ENCODE measurements around the gene SPATA13.

DNA sequence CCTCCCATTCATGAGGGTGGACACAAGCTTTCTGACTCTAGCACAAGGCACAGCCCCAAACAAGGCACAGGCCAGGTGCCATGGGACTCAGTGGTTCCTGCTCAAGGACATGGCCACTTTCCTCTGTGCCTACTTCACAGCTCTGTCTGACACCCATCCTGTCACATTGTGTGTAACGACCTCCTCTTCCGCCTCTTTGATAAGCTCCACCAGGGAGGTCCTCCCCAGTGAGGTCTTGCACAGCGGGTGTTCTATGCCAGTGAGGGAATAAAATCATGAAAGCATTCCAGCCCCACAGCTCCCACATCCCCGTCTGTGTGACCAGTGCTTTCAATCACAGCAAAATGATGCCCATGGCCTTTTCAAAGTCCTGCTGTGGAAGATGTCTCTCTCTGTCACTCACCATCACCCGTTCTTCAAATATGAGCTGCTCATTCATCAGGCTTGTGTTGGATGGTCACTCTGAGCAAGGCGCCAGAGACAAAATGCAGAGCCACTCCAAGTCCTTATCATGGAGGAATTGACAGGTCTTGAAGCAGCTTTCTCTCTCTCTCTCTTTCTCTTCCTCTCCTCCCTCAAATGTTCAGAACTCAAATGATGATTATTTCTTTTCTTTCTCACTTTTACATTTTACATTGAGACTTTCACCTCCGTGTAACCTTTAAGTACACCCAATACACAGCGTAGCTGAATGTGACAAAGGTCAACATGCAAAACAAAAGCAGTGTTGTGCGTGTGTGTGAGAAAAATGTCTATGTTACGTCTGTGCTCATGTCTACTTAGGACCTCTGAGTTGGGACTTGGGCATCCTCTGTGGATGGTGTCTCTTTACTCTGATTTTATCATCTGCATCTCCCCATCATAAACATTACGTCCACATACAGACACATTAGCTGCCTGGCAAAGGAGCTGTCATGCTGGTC lies 8.0 kb upstream of the SPATA13 start:
- TF ChIP-seq, protein P1, sequence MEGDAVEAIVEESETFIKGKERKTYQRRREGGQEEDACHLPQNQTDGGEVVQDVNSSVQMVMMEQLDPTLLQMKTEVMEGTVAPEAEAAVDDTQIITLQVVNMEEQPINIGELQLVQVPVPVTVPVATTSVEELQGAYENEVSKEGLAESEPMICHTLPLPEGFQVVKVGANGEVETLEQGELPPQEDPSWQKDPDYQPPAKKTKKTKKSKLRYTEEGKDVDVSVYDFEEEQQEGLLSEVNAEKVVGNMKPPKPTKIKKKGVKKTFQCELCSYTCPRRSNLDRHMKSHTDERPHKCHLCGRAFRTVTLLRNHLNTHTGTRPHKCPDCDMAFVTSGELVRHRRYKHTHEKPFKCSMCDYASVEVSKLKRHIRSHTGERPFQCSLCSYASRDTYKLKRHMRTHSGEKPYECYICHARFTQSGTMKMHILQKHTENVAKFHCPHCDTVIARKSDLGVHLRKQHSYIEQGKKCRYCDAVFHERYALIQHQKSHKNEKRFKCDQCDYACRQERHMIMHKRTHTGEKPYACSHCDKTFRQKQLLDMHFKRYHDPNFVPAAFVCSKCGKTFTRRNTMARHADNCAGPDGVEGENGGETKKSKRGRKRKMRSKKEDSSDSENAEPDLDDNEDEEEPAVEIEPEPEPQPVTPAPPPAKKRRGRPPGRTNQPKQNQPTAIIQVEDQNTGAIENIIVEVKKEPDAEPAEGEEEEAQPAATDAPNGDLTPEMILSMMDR (conservative IDR thresholded peaks at IDR 0.05 in 1 of 2, IDR thresholded peaks at IDR 0.05 in 1 of 2; ENCODE audit: low read depth in 1 of 2, low read length in 2 of 2) = no peak
- no peak for TF ChIP-seq EZH2 (IDR thresholded peaks at IDR 0.05; ENCODE audit: low read length, missing control alignments)

All from fibroblast of lung (primary cell).